Endothelial cell of umbilical vein (primary cell): ENCODE results near the gene PLEKHG5. TPM values are rescaled to one million over a fixed set of nuclear protein-coding genes. Genes with fewer than 3 reads are reported as not detected.

Source experiments
- BruUV-seq: library from RNA; stranded (reverse); fragments of 400-500 nt; replicated peaks from 2 replicates; lab custom pipeline; 2021; lab: Mats Ljungman, UMichigan
- CTCF ChIA-PET: fragments of 300-600, 350-600 bp; sonication (Branson Sonifier 250); formaldehyde crosslinking; loops from one replicate; lab custom pipeline; 2021; ENCODE audit warnings: antibody characterized with exemption, inconsistent platforms; lab: Charles Lee
- POLR2A ChIA-PET: fragments of 300-600, 350-600 bp; sonication (Branson Sonifier 250); formaldehyde crosslinking; loops from one replicate; lab custom pipeline; 2021; ENCODE audit warnings: antibody characterized with exemption, inconsistent platforms; lab: Charles Lee
- DNase-seq: peaks from one replicate; pipeline ENCODE4 v3.0.0-alpha.2; 2011; ENCODE audit warnings: low read depth, low spot score
- FAIRE-seq: peaks from 2 replicates; lab custom pipeline; 2011; peaks lifted over from hg19 to GRCh38; lab: Jason Lieb, UNC
- H2AFZ ChIP-seq: 2 replicates; pipeline ENCODE4 v1.6.0; 2012; ENCODE audit warnings: low read depth, low read length, control low read depth, inconsistent platforms
- H3K27ac ChIP-seq: 2 replicates; pipeline ENCODE4 v1.5.1; 2011; ENCODE audit warnings: low read depth, mild to moderate bottlenecking, control low read depth, low read length, moderate library complexity; ENCODE audit not compliant: insufficient read depth
- H3K27me3 ChIP-seq, 2 experiments: 2 replicates each; pipeline versions ENCODE4 v1.6.0 to v1.6.1; 2011; ENCODE audit warnings: low read length in 2 of 2, mixed read lengths in 1 of 2; ENCODE audit not compliant: control insufficient read depth in 2 of 2, insufficient read depth in 2 of 2
- H3K36me3 ChIP-seq, 2 experiments: 2 replicates in 1 of 2; 3 replicates in 1 of 2; pipeline ENCODE4 v1.5.1; 2011; ENCODE audit warnings: low read length in 2 of 2, mild to moderate bottlenecking in 1 of 2, moderate library complexity in 1 of 2; ENCODE audit not compliant: control insufficient read depth in 2 of 2, insufficient read depth in 2 of 2; ENCODE audit errors: extremely low read depth in 1 of 2
- H3K4me1 ChIP-seq: 3 replicates; pipeline ENCODE4 v1.5.1; 2011; ENCODE audit warnings: mild to moderate bottlenecking, low read length; ENCODE audit not compliant: control insufficient read depth, insufficient read depth; ENCODE audit errors: extremely low read depth
- H3K4me2 ChIP-seq: 2 replicates; pipeline ENCODE4 v1.6.1; 2011; ENCODE audit warnings: low read length, control low read depth, mixed read lengths; ENCODE audit not compliant: insufficient read depth
- H3K4me3 ChIP-seq, 3 experiments: fragments of 200-600 bp in 1 of 3; sonication (generic), shearing (Covaris generic) in 1 of 3; replicated peaks in 1 of 3; 2 replicates each; pipeline ENCODE4 v1.5.1; 2011 to 2016; ENCODE audit warnings: control low read depth in 3 of 3, low read length in 3 of 3, mild to moderate bottlenecking in 2 of 3, inconsistent platforms in 1 of 3, low read depth in 1 of 3, moderate library complexity in 1 of 3; ENCODE audit not compliant: insufficient read depth in 1 of 3
- H3K79me2 ChIP-seq: 2 replicates; pipeline ENCODE4 v1.6.0; 2012; ENCODE audit warnings: low read length, inconsistent platforms; ENCODE audit not compliant: control insufficient read depth, insufficient read depth
- H3K9ac ChIP-seq: replicated peaks from 2 replicates; pipeline ENCODE3; 2011; ENCODE audit warnings: low read length, control low read depth; ENCODE audit not compliant: insufficient read depth; ENCODE audit errors: extremely low read depth
- H3K9me1 ChIP-seq: replicated peaks from 3 replicates; pipeline ENCODE4 v1.6.0; 2011; ENCODE audit warnings: mild to moderate bottlenecking, low read length; ENCODE audit not compliant: control insufficient read depth, insufficient read depth; ENCODE audit errors: extremely low read depth
- H3K9me3 ChIP-seq: replicated peaks from 2 replicates; pipeline ENCODE4 v1.5.1; 2012; ENCODE audit warnings: low read length, inconsistent platforms; ENCODE audit not compliant: control insufficient read depth, insufficient read depth
- H4K20me1 ChIP-seq: replicated peaks from 2 replicates; pipeline ENCODE3; 2011; ENCODE audit warnings: mild to moderate bottlenecking, low read length; ENCODE audit not compliant: control insufficient read depth, insufficient read depth; ENCODE audit errors: extremely low read depth
- EZH2 ChIP-seq: IDR thresholded peaks from 2 replicates; pipeline ENCODE4 v1.6.1; 2012; ENCODE audit warnings: borderline replicate concordance, low read depth, mild to moderate bottlenecking, moderate library complexity, low read length, inconsistent platforms; ENCODE audit not compliant: severe bottlenecking
- FOS ChIP-seq: IDR thresholded peaks from 2 replicates; pipeline ENCODE4 v1.6.1; 2011; ENCODE audit warnings: mild to moderate bottlenecking, low read length, moderate library complexity, borderline replicate concordance; ENCODE audit not compliant: insufficient read depth
- GATA2 ChIP-seq: IDR thresholded peaks from 2 replicates; pipeline ENCODE4 v1.7.0; 2011; ENCODE audit warnings: low read depth, mild to moderate bottlenecking, moderate library complexity, mixed read lengths, low read length; ENCODE audit not compliant: insufficient read length, insufficient read depth
- JUN ChIP-seq: IDR thresholded peaks from 2 replicates; pipeline ENCODE4 v1.6.1; 2011; ENCODE audit warnings: borderline replicate concordance, low read depth; ENCODE audit not compliant: insufficient read length, insufficient read depth
- MAX ChIP-seq: IDR thresholded peaks from 2 replicates; pipeline ENCODE4 v1.6.1; 2011; ENCODE audit not compliant: insufficient read depth, insufficient read length
- MYC ChIP-seq: IDR thresholded peaks from one replicate; pipeline ENCODE4 v1.6.1; 2011; ENCODE audit warnings: mild to moderate bottlenecking, low read depth, low read length
- POLR2A ChIP-seq: IDR thresholded peaks from 2 replicates; pipeline ENCODE4 v1.6.1; 2012; ENCODE audit warnings: low read depth, mild to moderate bottlenecking, control low read depth, low read length
- POLR2AphosphoS5 ChIP-seq: IDR thresholded peaks from 2 replicates; pipeline ENCODE4 v1.6.1; 2012; ENCODE audit warnings: low read depth, mild to moderate bottlenecking, control low read depth, low read length, moderate library complexity; ENCODE audit not compliant: insufficient read depth
- dilution Hi-C: fragments of 300-500 bp; cut with MboI; formaldehyde crosslinking; loops from one replicate; pipeline ENCODE4 v1.15.0; 2019; ENCODE audit warnings: low sequenced_read_pairs; ENCODE audit not compliant: extremely low pct_ligation_motif_present
- intact Hi-C: fragments of 100-400 bp; cut with micrococcal nuclease; formaldehyde crosslinking; loops from one replicate; pipeline ENCODE4 v1.10.0; 2022
- polyA plus RNA-seq, 4 experiments: library from polyadenylated mRNA; depleted of rRNA in 3 of 4; stranded (reverse) in 3 of 4; unstranded in 1 of 4; fragments of >200 nt; gene quantifications; 2 replicates each; pipeline versions ENCODE4 v1.2.1 to v1.2.3, GENCODE V29; 2011 to 2012; ENCODE audit warnings: missing spikeins in 1 of 4
- total RNA-seq: library from RNA; stranded (reverse); gene quantifications from 2 replicates; pipeline ENCODE4 v1.2.3, GENCODE V29; 2021
- TF ChIP-seq, protein P1 (sequence below), 2 donors: IDR thresholded peaks; 1 replicate in 1 of 2; 2 replicates in 1 of 2; pipeline ENCODE4 v1.5.1; 2011; ENCODE audit warnings: low read length in 2 of 2, mild to moderate bottlenecking in 2 of 2, moderate library complexity in 2 of 2, control low read depth in 1 of 2, inconsistent platforms in 1 of 2, low read depth in 1 of 2; ENCODE audit not compliant: insufficient read depth in 1 of 2; ENCODE audit errors: extremely low read depth in 1 of 2

The PLEKHG5 gene
- total and polyA plus RNA-seq, 2 donors (not counting 3 experiments of a cell fraction or from before 2014, with no cell fraction given) = 30.6 to 56.9 TPM

DNA sequence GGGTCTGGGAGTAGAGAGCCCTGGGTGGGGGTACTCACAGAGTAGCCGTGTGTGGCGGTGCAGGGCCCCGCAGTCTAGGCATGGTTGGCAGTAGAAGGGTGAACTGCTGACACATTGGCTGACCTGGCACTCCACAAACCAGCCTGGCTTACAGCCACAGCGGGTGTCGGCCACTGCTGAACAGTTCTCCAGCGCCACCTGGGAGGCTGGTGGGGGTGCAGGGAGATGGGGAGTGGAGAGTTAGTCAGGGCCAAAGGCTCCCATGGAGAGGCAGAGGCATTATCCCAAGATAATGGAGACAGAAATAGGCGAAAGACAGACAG, 27.0 kb downstream of the PLEKHG5 start:
- Histone ChIP-seq H2AFZ (no peak overlapping the region), H3K27ac (no peak overlapping the region), H3K9ac (no peak overlapping the region), H3K79me2 (no peaks in the 10 kb centered on the region), H3K36me3 (peaks cover 12 to 36% of the 10 kb centered on the region in 2 experiments), H3K9me1 (no peaks in the 10 kb centered on the region), H3K4me2 (no peak overlapping the region), H3K27me3 (no peaks in the 10 kb centered on the region), H3K4me3 (no peak overlapping the region), H3K9me3 (no peaks in the 10 kb centered on the region), H3K4me1 (no peaks in the 10 kb centered on the region), H4K20me1 (no peaks in the 10 kb centered on the region)
- intact Hi-C loops = no loop called here
- CTCF ChIA-PET = no interaction called here
- no peak for FAIRE-seq
- no peak for DNase-seq
- no TSS peak for BruUV-seq
- dilution Hi-C loops = no loop called here
- no peak for TF ChIP-seq MYC
- TF ChIP-seq POLR2AphosphoS5 = no peak
- TF ChIP-seq POLR2A = no peak
- TF ChIP-seq GATA2 = no peak
- TF ChIP-seq MAX = no peak
- no peak for TF ChIP-seq EZH2
- TF ChIP-seq, protein P1, sequence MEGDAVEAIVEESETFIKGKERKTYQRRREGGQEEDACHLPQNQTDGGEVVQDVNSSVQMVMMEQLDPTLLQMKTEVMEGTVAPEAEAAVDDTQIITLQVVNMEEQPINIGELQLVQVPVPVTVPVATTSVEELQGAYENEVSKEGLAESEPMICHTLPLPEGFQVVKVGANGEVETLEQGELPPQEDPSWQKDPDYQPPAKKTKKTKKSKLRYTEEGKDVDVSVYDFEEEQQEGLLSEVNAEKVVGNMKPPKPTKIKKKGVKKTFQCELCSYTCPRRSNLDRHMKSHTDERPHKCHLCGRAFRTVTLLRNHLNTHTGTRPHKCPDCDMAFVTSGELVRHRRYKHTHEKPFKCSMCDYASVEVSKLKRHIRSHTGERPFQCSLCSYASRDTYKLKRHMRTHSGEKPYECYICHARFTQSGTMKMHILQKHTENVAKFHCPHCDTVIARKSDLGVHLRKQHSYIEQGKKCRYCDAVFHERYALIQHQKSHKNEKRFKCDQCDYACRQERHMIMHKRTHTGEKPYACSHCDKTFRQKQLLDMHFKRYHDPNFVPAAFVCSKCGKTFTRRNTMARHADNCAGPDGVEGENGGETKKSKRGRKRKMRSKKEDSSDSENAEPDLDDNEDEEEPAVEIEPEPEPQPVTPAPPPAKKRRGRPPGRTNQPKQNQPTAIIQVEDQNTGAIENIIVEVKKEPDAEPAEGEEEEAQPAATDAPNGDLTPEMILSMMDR (IDR thresholded peaks at IDR 0.05; ENCODE audit: extremely low read depth in 1 of 2, insufficient read depth in 1 of 2, low read depth in 1 of 2, low read length in 2 of 2) = no peak
- TF ChIP-seq JUN = no peak
- TF ChIP-seq FOS = no peak
- POLR2A ChIA-PET = no interaction called here
